ENCODE measurements around the gene WWOX.

WWOX gene

DNA sequence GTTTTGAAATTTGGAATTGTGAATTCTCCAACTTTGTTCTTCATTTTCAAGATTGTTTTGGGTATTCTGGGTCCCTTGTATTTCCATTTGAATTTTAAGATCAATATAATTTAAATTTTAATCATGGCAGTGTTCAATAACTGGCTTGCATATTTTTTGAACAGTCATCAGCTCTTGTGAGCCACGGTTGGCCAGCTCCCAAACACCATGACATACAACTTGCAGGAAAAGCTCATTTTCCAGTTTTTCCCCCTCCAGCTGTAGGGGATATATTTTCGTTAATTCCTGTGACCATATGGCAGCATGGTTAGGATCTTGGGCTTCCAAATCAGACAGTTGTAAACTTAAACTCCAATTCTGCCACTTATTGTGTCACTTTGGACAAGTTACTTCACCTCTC, 690.1 kb downstream of the WWOX start:
- TF ChIP-seq ARNTL (CRISPR knock-in tag; IDR thresholded peaks at IDR 0.05; ENCODE audit: borderline replicate concordance, low read depth), result no peak
- TF ChIP-seq SNAI2 (CRISPR knock-in tag; IDR thresholded peaks at IDR 0.05), result no peak
- no peak for TF ChIP-seq ZFP30 (CRISPR knock-in tag; IDR thresholded peaks at IDR 0.05)
- TF ChIP-seq, protein P1, sequence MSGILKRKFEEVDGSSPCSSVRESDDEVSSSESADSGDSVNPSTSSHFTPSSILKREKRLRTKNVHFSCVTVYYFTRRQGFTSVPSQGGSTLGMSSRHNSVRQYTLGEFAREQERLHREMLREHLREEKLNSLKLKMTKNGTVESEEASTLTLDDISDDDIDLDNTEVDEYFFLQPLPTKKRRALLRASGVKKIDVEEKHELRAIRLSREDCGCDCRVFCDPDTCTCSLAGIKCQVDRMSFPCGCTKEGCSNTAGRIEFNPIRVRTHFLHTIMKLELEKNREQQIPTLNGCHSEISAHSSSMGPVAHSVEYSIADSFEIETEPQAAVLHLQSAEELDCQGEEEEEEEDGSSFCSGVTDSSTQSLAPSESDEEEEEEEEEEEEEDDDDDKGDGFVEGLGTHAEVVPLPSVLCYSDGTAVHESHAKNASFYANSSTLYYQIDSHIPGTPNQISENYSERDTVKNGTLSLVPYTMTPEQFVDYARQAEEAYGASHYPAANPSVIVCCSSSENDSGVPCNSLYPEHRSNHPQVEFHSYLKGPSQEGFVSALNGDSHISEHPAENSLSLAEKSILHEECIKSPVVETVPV (CRISPR knock-in tag; IDR thresholded peaks at IDR 0.05), result no peak
- no peak for TF ChIP-seq PPARA (CRISPR knock-in tag; IDR thresholded peaks at IDR 0.05; ENCODE audit: borderline replicate concordance)
- no peak for TF ChIP-seq OSR1 (CRISPR knock-in tag; IDR thresholded peaks at IDR 0.05)
- TF ChIP-seq GLIS3 (CRISPR knock-in tag; IDR thresholded peaks at IDR 0.05), result no peak
- TF ChIP-seq ISL1 (CRISPR knock-in tag; IDR thresholded peaks at IDR 0.05), result no peak
- TF ChIP-seq ZC3H10 (CRISPR knock-in tag; IDR thresholded peaks at IDR 0.05), result no peak
- no peak for TF ChIP-seq ZNF70 (CRISPR knock-in tag; IDR thresholded peaks at IDR 0.05)
- TF ChIP-seq, protein P2, sequence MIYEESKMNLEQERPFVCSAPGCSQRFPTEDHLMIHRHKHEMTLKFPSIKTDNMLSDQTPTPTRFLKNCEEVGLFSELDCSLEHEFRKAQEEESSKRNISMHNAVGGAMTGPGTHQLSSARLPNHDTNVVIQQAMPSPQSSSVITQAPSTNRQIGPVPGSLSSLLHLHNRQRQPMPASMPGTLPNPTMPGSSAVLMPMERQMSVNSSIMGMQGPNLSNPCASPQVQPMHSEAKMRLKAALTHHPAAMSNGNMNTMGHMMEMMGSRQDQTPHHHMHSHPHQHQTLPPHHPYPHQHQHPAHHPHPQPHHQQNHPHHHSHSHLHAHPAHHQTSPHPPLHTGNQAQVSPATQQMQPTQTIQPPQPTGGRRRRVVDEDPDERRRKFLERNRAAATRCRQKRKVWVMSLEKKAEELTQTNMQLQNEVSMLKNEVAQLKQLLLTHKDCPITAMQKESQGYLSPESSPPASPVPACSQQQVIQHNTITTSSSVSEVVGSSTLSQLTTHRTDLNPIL (CRISPR knock-in tag; IDR thresholded peaks at IDR 0.05; ENCODE audit: low read depth), result no peak
- no peak for TF ChIP-seq TCF4 (CRISPR knock-in tag; IDR thresholded peaks at IDR 0.05; ENCODE audit: borderline replicate concordance)
- no peak for TF ChIP-seq ZNF565 (CRISPR knock-in tag; conservative IDR thresholded peaks at IDR 0.05; ENCODE audit: low read depth)
- TF ChIP-seq BACH2 (CRISPR knock-in tag; IDR thresholded peaks at IDR 0.05; ENCODE audit: borderline replicate concordance), result no peak
- TF ChIP-seq CSDC2 (CRISPR knock-in tag; IDR thresholded peaks at IDR 0.05), result no peak
- TF ChIP-seq TSHZ2 (CRISPR knock-in tag; IDR thresholded peaks at IDR 0.05), result no peak
- no peak for ATAC-seq

GRCh38 chr16:78791011-78791410, 691.6 kb downstream of the WWOX start:
- TF ChIP-seq ARNTL (CRISPR knock-in tag; IDR thresholded peaks at IDR 0.05; ENCODE audit: borderline replicate concordance, low read depth) (no peak), BACH2 (CRISPR knock-in tag; IDR thresholded peaks at IDR 0.05; ENCODE audit: borderline replicate concordance) (no peak), ZFP3 (CRISPR knock-in tag; IDR thresholded peaks at IDR 0.05) (no peak), ISL1 (CRISPR knock-in tag; IDR thresholded peaks at IDR 0.05) (no peak), CSDC2 (CRISPR knock-in tag; IDR thresholded peaks at IDR 0.05) (no peak), ZC3H10 (CRISPR knock-in tag; IDR thresholded peaks at IDR 0.05) (no peak)
- TF ChIP-seq, protein P3, sequence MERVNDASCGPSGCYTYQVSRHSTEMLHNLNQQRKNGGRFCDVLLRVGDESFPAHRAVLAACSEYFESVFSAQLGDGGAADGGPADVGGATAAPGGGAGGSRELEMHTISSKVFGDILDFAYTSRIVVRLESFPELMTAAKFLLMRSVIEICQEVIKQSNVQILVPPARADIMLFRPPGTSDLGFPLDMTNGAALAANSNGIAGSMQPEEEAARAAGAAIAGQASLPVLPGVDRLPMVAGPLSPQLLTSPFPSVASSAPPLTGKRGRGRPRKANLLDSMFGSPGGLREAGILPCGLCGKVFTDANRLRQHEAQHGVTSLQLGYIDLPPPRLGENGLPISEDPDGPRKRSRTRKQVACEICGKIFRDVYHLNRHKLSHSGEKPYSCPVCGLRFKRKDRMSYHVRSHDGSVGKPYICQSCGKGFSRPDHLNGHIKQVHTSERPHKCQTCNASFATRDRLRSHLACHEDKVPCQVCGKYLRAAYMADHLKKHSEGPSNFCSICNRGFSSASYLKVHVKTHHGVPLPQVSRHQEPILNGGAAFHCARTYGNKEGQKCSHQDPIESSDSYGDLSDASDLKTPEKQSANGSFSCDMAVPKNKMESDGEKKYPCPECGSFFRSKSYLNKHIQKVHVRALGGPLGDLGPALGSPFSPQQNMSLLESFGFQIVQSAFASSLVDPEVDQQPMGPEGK (CRISPR knock-in tag; IDR thresholded peaks at IDR 0.05; ENCODE audit: borderline replicate concordance), result no peak
- TF ChIP-seq, protein P4, sequence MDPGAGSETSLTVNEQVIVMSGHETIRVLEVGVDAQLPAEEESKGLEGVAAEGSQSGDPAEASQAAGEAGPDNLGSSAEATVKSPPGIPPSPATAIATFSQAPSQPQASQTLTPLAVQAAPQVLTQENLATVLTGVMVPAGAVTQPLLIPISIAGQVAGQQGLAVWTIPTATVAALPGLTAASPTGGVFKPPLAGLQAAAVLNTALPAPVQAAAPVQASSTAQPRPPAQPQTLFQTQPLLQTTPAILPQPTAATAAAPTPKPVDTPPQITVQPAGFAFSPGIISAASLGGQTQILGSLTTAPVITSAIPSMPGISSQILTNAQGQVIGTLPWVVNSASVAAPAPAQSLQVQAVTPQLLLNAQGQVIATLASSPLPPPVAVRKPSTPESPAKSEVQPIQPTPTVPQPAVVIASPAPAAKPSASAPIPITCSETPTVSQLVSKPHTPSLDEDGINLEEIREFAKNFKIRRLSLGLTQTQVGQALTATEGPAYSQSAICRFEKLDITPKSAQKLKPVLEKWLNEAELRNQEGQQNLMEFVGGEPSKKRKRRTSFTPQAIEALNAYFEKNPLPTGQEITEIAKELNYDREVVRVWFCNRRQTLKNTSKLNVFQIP (CRISPR knock-in tag; IDR thresholded peaks at IDR 0.05; ENCODE audit: borderline replicate concordance, low read depth), result no peak
- no peak for ATAC-seq

GRCh38 chr16:78791926-78792325, 692.5 kb downstream of the WWOX start:
- no peak for ATAC-seq
- TF ChIP-seq ISL1 (CRISPR knock-in tag; IDR thresholded peaks at IDR 0.05), result no peak
- TF ChIP-seq TCF4 (CRISPR knock-in tag; IDR thresholded peaks at IDR 0.05; ENCODE audit: borderline replicate concordance), result no peak
- TF ChIP-seq, protein P1 (CRISPR knock-in tag; IDR thresholded peaks at IDR 0.05), result no peak
- TF ChIP-seq ZNF8 (CRISPR knock-in tag; IDR thresholded peaks at IDR 0.05), result no peak
- TF ChIP-seq BACH2 (CRISPR knock-in tag; IDR thresholded peaks at IDR 0.05; ENCODE audit: borderline replicate concordance), result no peak
- TF ChIP-seq, protein P3 (CRISPR knock-in tag; IDR thresholded peaks at IDR 0.05; ENCODE audit: borderline replicate concordance), result no peak
- no peak for TF ChIP-seq ZNF565 (CRISPR knock-in tag; conservative IDR thresholded peaks at IDR 0.05; ENCODE audit: low read depth)
- TF ChIP-seq SNAI2 (CRISPR knock-in tag; IDR thresholded peaks at IDR 0.05), result no peak
- no peak for TF ChIP-seq ZFP30 (CRISPR knock-in tag; IDR thresholded peaks at IDR 0.05)
- no peak for TF ChIP-seq ZNF70 (CRISPR knock-in tag; IDR thresholded peaks at IDR 0.05)
- TF ChIP-seq PPARA (CRISPR knock-in tag; IDR thresholded peaks at IDR 0.05; ENCODE audit: borderline replicate concordance), result no peak
- TF ChIP-seq, protein P4 (CRISPR knock-in tag; IDR thresholded peaks at IDR 0.05; ENCODE audit: borderline replicate concordance, low read depth), result no peak

Data from SK-N-SH treated with all-trans-retinoic acid at 6 μM for 48 hours (cell line).